Esophagus squamous epithelium (tissue), 5 donors: Measurements from ENCODE around the gene CACYBP. TPM values are rescaled to one million over a fixed set of nuclear protein-coding genes. Genes with fewer than 3 reads are reported as not detected.
"Not testable (repeated sequence)": the region's sequence is repeated elsewhere in the genome, so short reads cannot be mapped to it uniquely, and the experiment has no call there.

Source experiments
- DNase-seq: peaks from one replicate; lab custom pipeline; 2025; lab: John Stamatoyannopoulos, UW
- H3K27ac ChIP-seq, 4 donors: fragments of 200-600 bp; sonication (generic); one replicate each; pipeline ENCODE4 v1.5.1; 2016 to 2019; ENCODE audit warnings: mild to moderate bottlenecking in 1 of 4
- H3K27me3 ChIP-seq, 4 donors: fragments of 200-600 bp; sonication (generic); 1 replicate in 3 of 4; 2 replicates in 1 of 4; pipeline versions ENCODE4 v1.5.1 to v1.6.0; 2017 to 2021; ENCODE audit warnings: antibody characterized with exemption in 1 of 4
- H3K36me3 ChIP-seq, 3 donors: fragments of 200-600 bp; sonication (generic); one replicate each; pipeline ENCODE4 v1.5.1; 2016 to 2019
- H3K4me1 ChIP-seq, 3 donors: fragments of 200-600 bp; sonication (generic); one replicate each; pipeline ENCODE4 v1.5.1; 2017 to 2019
- H3K4me3 ChIP-seq, 4 donors: fragments of 200-600 bp; sonication (generic); 1 replicate in 3 of 4; 2 replicates in 1 of 4; pipeline ENCODE4 v1.5.1; 2016 to 2019; ENCODE audit warnings: mild to moderate bottlenecking in 2 of 4, moderate library complexity in 1 of 4
- H3K9me3 ChIP-seq, 3 donors: fragments of 200-600 bp; sonication (generic); one replicate each; pipeline ENCODE4 v1.5.1; 2016 to 2019
- CTCF ChIP-seq, 6 experiments: fragments of 450-650 bp in 4 of 6; fragments of 200-600 bp in 2 of 6; sonication (generic) in 2 of 6; IDR thresholded peaks; one replicate each; pipeline ENCODE4 v1.5.1; 2016 to 2019; ENCODE audit warnings: antibody characterized with exemption in 6 of 6, mild to moderate bottlenecking in 4 of 6, moderate library complexity in 4 of 6
- POLR2A ChIP-seq, 4 donors: fragments of 450-650 bp; IDR thresholded peaks; one replicate each; pipeline ENCODE4 v1.6.1; 2017; ENCODE audit warnings: antibody characterized with exemption in 4 of 4, mild to moderate bottlenecking in 4 of 4, moderate library complexity in 3 of 4
- WGBS, 2 donors: methylation state at CpG; one replicate each; pipeline ENCODE4 v1.1.5; 2018; 5-methylcytosine and 5-hydroxymethylcytosine counted together
- intact Hi-C: fragments of 100-400 bp; cut with DNase I; formaldehyde crosslinking; loops from one replicate; pipeline ENCODE4 v1.15.0; 2022
- total RNA-seq, 4 donors: library from RNA; depleted of rRNA; stranded (reverse); fragments of >200 nt; gene quantifications; one replicate each; pipeline ENCODE4 v1.1.0, GENCODE V29; 2016
- donor health status: DM: yes; HTN: yes; CAD: no.

CACYBP gene
- total RNA-seq, 4 donors from 2014 or later = 66.9 to 92.5 (median 82.1) TPM

GRCh38 chr1:175040324-175040879 is 40.7 kb downstream of the CACYBP start:
- Histone ChIP-seq H3K27ac (no peak overlapping the region), H3K36me3 (no peaks in the 10 kb centered on the region), H3K27me3 (peaks cover 0 to 6% (median 0%) of the 10 kb centered on the region in 4 donors), H3K4me3 (no peak overlapping the region), H3K4me1 (no peaks in the 10 kb centered on the region), H3K9me3 (no peaks in the 10 kb centered on the region)
- TF ChIP-seq POLR2A (IDR thresholded peaks at IDR 0.05) = no peak
- no peak for TF ChIP-seq CTCF (IDR thresholded peaks at IDR 0.05)
- 28 to 38% methylated on average over 4 of the region's 4 CpGs for WGBS, 2 donors
- intact Hi-C loops = no loop called here
- no peak for DNase-seq

DNA sequence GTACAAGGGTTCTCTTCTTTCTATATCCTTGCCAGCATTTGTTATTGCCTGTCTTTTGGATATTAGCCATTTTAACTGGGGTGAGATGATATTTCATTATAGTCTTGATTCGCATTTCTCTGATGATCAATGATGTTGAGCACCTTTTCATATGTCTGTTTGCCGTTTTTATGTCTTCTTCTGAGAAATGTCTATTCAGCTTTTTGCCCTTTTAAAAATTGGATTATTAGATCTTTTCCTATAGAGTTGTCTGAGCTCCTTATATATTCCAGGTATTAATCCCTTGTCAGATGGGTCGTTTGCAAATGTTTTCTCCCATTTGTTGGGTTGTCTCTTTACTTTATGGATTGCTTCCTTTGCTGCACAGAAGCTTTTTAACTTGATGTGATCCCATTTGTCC is 42.9 kb downstream of the CACYBP start:
- H3K27me3 ChIP-seq = peaks cover 0 to 6% (median 0%) of the 10 kb centered on the region in 4 donors
- intact Hi-C loops = no loop called here
- no peak overlapping the region for H3K27ac ChIP-seq
- H3K4me3 ChIP-seq = no peak overlapping the region
- DNase-seq = no peak
- H3K36me3 ChIP-seq = no peaks in the 10 kb centered on the region
- no peaks in the 10 kb centered on the region for H3K4me1 ChIP-seq
- 59 to 60% methylated on average over 3 of the region's 3 CpGs for WGBS, 2 donors
- no peaks in the 10 kb centered on the region for H3K9me3 ChIP-seq
- no peak for TF ChIP-seq CTCF (IDR thresholded peaks at IDR 0.05)
- no peak for TF ChIP-seq POLR2A (IDR thresholded peaks at IDR 0.05)

GRCh38 chr1:175043824-175044223 is 44.1 kb downstream of the CACYBP start:
- no peak overlapping the region for H3K4me3 ChIP-seq
- peaks cover 0 to 9% (median 0%) of the 10 kb centered on the region in 4 donors for H3K27me3 ChIP-seq
- DNase-seq = no peak
- no peak for TF ChIP-seq CTCF (IDR thresholded peaks at IDR 0.05)
- no peak for TF ChIP-seq POLR2A (IDR thresholded peaks at IDR 0.05)
- H3K9me3 ChIP-seq = no peaks in the 10 kb centered on the region
- no peaks in the 10 kb centered on the region for H3K4me1 ChIP-seq
- H3K27ac ChIP-seq = no peak overlapping the region
- intact Hi-C loops = no loop called here
- 66 to 74% methylated on average over 11 to 19 of the region's 19 CpGs for WGBS, 2 donors
- no peaks in the 10 kb centered on the region for H3K36me3 ChIP-seq

GRCh38 chr1:175044591-175044990 is 44.8 kb downstream of the CACYBP start:
- 87 to 91% methylated on average over 17 to 18 of the region's 18 CpGs for WGBS, 2 donors
- H3K4me3 ChIP-seq, H3K27ac ChIP-seq, H3K4me1 ChIP-seq, H3K36me3 ChIP-seq, H3K9me3 ChIP-seq, DNase-seq, intact Hi-C loops: not testable (repeated sequence)
- peaks cover 0 to 16% (median 0%) of the 10 kb centered on the region in 4 donors for H3K27me3 ChIP-seq

- 96 to 100% methylated on average over 4 to 7 of the region's 19 CpGs for WGBS, 2 donors
- Histone ChIP-seq H3K36me3 (no peaks in the 10 kb centered on the region), H3K4me3 (no peak overlapping the region), H3K4me1 (no peaks in the 10 kb centered on the region), H3K9me3 (no peaks in the 10 kb centered on the region), H3K27me3 (peaks cover 0 to 17% (median 0%) of the 10 kb centered on the region in 4 donors), H3K27ac (no peak overlapping the region)
- intact Hi-C loops = no loop called here
- TF ChIP-seq POLR2A (IDR thresholded peaks at IDR 0.05) (no peak), CTCF (IDR thresholded peaks at IDR 0.05) (no peak)
- no peak for DNase-seq
Measured at GRCh38 chr1:175045097-175045496, 45.4 kb downstream of the CACYBP start.
